Stimulated activated CD4-positive, alpha-beta T cell treated with anti-CD3 and anti-CD28 coated beads, Interleukin-12 subunit alpha, Interleukin-12 subunit beta, amount 100 ng/mL, for 24 hours (primary cell): ENCODE measurements around the gene RYR1.
"Not testable (repeated sequence)": the region's sequence is repeated elsewhere in the genome, so short reads cannot be mapped to it uniquely, and the experiment has no call there.

Experiments
- DNase-seq, 2 experiments: peaks; one replicate each; pipeline ENCODE4 v3.0.0-alpha.2; 2020; ENCODE audit warnings: low read depth in 2 of 2

Gene RYR1

GRCh38 chr19:38513762-38514167 lies 80.3 kb downstream of the RYR1 start:
- no peak for DNase-seq

GRCh38 chr19:38514812-38515633 lies 81.5 kb downstream of the RYR1 start:
- DNase-seq, result peak; percentile 55 to 67

- no peak for DNase-seq
These were observed 82.4 kb downstream of the RYR1 start for GRCh38 chr19:38515896-38516295.

- no peak for DNase-seq
These were observed 83.3 kb downstream of the RYR1 start for GRCh38 chr19:38516802-38517201.

GRCh38 chr19:38517321-38517720 lies 83.8 kb downstream of the RYR1 start:
- DNase-seq, result no peak

- DNase-seq, result not testable (repeated sequence)
These were observed 84.5 kb downstream of the RYR1 start for GRCh38 chr19:38517980-38518379.

GRCh38 chr19:38519168-38519567 lies 85.7 kb downstream of the RYR1 start:
- DNase-seq, result no peak

- DNase-seq, result no peak
These were observed 86.5 kb downstream of the RYR1 start for GRCh38 chr19:38519988-38520387.

- DNase-seq, result no peak
These were observed 89.4 kb downstream of the RYR1 start for GRCh38 chr19:38522915-38523314.

- no peak for DNase-seq
These were observed 89.8 kb downstream of the RYR1 start for GRCh38 chr19:38523319-38523718.

- DNase-seq, result no peak
These were observed 90.9 kb downstream of the RYR1 start for GRCh38 chr19:38524369-38524768.

GRCh38 chr19:38524994-38525634 lies 91.6 kb downstream of the RYR1 start:
- no peak for DNase-seq

GRCh38 chr19:38526430-38526829 lies 92.9 kb downstream of the RYR1 start:
- DNase-seq, result no peak

GRCh38 chr19:38527466-38528136 lies 94.1 kb downstream of the RYR1 start:
- no peak for DNase-seq

- DNase-seq, result no peak
These were observed 94.8 kb downstream of the RYR1 start for GRCh38 chr19:38528213-38528755.

- no peak for DNase-seq
These were observed 95.4 kb downstream of the RYR1 start for GRCh38 chr19:38528931-38529330.

- DNase-seq, result no peak
These were observed 98.0 kb downstream of the RYR1 start for GRCh38 chr19:38531515-38531914.

- no peak for DNase-seq
These were observed 99.4 kb downstream of the RYR1 start for GRCh38 chr19:38532939-38533338.

- DNase-seq, result no peak
These were observed 101.1 kb downstream of the RYR1 start for GRCh38 chr19:38534574-38534973.

GRCh38 chr19:38535212-38535611 lies 101.7 kb downstream of the RYR1 start:
- no peak for DNase-seq

GRCh38 chr19:38537071-38537936 lies 103.8 kb downstream of the RYR1 start:
- DNase-seq, result no peak

GRCh38 chr19:38538386-38538785 lies 104.9 kb downstream of the RYR1 start:
- DNase-seq, result no peak
